Adipose tissue (tissue), 3 donors: ENCODE data around the gene CFAP298. TPM values are rescaled to one million over a fixed set of nuclear protein-coding genes. Genes with fewer than 3 reads are reported as not detected.
"Not testable (repeated sequence)": the region's sequence is repeated elsewhere in the genome, so short reads cannot be mapped to it uniquely, and the experiment has no call there.

Source experiments
- H3K27ac ChIP-seq: one replicate; pipeline ENCODE4 v1.5.1; 2013; ENCODE audit warnings: low read depth, low read length
- WGBS, 3 donors: extraction: QIAGEN DNeasy Blood & Tissue Kit; methylation state at CpG; one replicate each; pipeline ENCODE4 v1.1.7; 2013; 5-methylcytosine and 5-hydroxymethylcytosine counted together
- polyA plus RNA-seq, 3 donors: library from polyadenylated mRNA; stranded (reverse); fragments of 200-250 nt; gene quantifications; one replicate each; pipeline ENCODE4 v1.2.3, GENCODE V29; 2013
- donor health status: healthy with polysubstance abuse.
- donor health status: Bipolar disorder and iron deficiency.
- donor health status: healthy.

The CFAP298 gene
- polyA plus RNA-seq = 10 to 100 TPM; 20.1 to 31.2 (median 20.9) TPM

DNA sequence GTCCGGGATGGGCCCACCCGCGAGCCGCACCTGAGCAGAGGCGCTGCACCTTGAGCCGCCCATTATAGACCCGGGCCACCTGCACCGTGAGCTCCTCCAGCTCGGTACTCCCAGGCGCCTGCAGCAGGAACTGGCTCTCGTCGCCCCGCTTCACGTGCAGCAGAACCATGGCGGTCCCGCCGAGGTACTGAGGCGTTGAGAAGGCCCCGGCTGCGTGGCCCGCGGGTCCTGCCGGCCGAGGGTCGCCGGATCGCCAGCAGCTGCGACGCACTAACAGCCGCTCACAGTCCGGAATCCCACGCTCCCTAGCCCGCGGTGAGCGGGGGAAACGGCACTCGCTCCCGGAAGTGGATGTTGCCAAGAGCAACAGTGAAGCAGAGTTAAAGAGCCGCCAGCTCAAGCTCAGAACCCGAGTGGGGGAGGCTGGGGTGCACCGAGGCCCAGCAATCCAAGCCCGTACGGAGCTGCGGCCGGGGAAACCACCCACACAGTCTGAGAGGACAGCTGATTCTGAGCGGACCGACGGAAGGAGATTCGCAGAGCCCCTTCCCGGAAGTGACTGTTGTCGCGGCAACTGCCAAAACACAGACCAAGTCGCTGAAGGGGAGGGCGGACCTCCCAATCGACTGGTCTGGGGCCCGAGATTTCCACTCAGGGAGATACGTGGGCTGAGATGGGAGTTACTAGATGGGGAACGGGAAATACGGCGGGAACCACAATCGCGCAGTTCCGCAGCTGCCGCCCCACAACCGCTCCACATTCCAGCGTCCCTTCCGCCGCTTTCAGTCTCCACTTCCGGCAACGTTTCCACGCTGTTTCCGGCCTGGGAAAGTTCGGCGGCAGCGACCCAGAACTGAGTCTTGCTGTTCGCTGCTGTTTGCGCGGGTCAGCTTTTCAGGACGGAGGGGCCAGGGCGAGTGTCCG, at the start of gene CFAP298:
Gene CFAP298 (minus strand): TSS at position 303 of the 924 bp plus-strand sequence. CDS start 134 bp downstream, at position 169.
- 0% methylated on average over 81 of the region's 81 CpGs for WGBS, 3 donors
- peak within 1 kb of the TSS; percentile 35 for H3K27ac ChIP-seq

DNA sequence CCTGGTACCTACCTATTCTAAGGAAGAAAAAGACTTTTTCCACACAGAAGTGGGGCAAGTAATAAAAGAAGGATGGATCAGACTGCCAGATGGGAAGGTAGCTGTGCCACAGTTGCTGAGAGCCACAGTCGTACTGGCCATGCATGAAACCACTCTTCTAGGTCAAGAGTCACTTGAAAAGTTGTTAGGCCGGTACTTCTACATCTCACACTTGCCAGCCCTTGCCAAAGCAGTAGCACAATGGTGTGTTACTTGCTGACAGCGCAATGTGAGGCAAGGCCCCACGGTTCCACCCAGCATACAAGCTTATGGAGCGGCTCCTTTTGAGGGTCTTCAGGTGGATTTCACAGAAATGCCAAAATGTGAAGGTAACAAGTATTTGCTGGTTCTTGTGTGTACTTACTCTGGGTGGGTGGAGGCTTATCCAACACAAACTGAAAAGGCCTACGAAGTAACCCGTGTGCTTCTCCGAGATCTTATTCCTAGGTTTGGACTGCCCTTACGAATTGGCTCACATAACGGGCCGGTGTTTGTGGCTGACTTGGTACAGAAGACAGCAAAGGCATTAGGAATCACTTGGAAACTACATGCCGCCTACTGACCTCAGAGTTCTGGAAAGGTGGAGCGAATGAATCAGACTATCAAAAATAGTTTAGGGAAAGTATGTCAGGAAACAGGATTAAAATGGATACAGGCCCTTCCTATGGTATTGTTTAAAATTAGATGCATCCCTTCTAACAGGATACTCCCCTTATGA, 49.0 kb upstream of the CFAP298 start:
- 89 to 96% (median 95%) methylated on average over 13 of the region's 13 CpGs for WGBS, 3 donors
- H3K27ac ChIP-seq = not testable (repeated sequence)

- 97 to 99% (median 98%) methylated on average over 9 of the region's 9 CpGs for WGBS, 3 donors
- H3K27ac ChIP-seq = no peak overlapping the region
Observed at GRCh38 chr21:32658524-32658923, 46.3 kb upstream of the CFAP298 start.

- WGBS, 3 donors = 67 to 92% (median 91%) methylated on average over 2 of the region's 2 CpGs
- H3K27ac ChIP-seq = no peak overlapping the region
Observed at GRCh38 chr21:32653326-32653901, 41.2 kb upstream of the CFAP298 start.

DNA sequence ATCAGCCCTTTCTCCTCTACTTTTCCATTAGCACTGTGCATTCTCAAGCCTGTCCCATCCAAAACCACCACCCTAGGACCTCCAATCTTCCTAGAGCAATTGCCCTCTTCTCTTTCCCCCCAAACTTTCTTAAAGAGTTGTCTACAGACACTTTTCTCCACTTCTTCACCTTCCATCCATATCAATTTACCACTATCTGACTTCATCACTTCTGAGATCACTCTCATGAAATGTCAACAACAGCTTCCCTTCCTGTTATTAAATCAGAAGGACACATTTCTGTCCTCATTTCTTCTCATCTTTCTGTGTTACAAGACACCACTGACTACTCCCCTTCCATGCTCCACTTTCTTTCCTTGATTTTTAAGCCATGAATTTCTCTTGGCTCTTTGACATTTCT, 36.0 kb upstream of the CFAP298 start:
- no peak overlapping the region for H3K27ac ChIP-seq

- 75 to 79% (median 75%) methylated on average over 19 of the region's 19 CpGs for WGBS, 3 donors
- H3K27ac ChIP-seq = no peak overlapping the region
Observed at GRCh38 chr21:32645261-32646182, 33.3 kb upstream of the CFAP298 start.

DNA sequence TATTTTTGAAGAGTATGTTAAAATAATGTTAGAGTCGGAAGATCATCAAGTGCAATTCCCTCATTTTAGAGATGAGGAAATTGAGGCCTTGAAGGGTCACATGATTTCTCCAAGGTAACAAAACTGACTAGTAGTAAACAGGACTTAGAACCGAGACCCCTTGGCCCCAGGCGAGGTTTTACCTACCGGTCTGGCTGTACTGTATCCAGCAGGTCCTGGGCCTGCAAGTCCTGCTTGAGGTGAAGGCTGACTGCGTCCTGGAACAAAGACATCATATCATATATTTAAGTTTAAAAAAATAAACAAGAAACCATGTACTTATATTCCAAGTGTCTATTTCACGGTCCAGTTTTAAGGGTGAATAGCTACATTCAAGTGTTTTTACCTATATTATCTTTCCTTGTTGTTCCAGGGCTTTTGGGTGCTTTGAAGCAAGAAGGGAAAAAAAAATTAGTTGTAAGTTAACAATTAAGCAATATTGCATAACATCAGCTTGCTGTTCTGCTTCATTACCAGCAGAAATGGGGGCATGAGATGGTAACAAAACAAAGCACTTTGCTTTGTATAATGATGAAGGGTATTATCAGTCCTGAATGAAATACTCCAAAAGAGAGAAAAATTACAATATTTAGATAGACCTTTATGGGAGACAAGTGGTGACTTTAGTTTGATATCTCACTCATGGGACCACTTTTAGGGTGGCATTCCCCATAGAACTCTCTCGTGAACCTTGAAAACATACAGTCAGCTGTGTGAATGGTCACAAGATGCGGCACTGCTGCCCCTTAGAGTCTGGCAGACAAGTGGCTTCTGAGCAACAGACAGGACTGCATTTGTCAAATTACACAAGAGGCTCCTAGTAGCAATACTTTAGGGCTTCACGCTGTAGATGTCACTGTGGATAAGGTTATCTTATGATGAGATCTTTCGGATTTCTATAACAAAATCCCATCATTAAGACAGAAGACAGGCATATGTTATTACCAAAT, 29.8 kb upstream of the CFAP298 start:
- no peak overlapping the region for H3K27ac ChIP-seq
- WGBS, 3 donors = 74 to 80% (median 76%) methylated on average over 10 of the region's 10 CpGs

DNA sequence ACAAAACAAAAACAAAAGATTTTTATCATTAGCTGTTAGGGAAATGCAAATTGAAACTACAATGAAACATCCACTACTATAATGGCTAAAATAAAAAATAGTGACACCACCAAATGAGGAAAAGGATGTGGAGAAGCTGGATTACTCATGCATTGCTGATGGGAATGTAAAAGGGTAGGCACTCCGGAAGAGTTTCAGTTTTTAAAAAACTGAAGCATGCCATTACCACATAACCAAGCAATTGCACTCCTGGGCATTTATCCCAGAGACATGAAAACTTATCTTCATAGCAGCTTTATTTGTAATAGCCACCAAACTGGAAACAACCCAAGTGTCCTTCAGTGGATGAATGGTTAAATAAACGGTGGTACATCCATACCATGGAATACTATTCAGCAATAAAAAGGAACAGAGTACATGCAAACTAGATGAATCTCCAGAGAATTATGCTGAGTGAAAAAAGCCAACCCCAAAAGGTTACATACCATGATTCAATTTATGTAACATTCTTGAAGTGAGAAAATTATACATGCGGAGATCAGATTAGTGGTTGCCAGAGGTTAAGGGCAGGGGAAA, 14.5 kb upstream of the CFAP298 start:
- WGBS, 3 donors = 89 to 95% (median 93%) methylated on average over 3 of the region's 3 CpGs
- H3K27ac ChIP-seq = no peak overlapping the region

- 74 to 78% (median 75%) methylated on average over 6 of the region's 6 CpGs for WGBS, 3 donors
- H3K27ac ChIP-seq = not testable (repeated sequence)
Observed at GRCh38 chr21:32618218-32618617, 6.0 kb upstream of the CFAP298 start.

GRCh38 chr21:32613436-32614043, 1.4 kb upstream of the CFAP298 start:
- no peak overlapping the region for H3K27ac ChIP-seq
- WGBS, 3 donors = 69 to 72% (median 71%) methylated on average over 16 of the region's 16 CpGs

GRCh38 chr21:32612999-32613337, 791 bp upstream of the CFAP298 start:
- 3 to 4% (median 4%) methylated on average over 15 of the region's 15 CpGs for WGBS, 3 donors
- no peak overlapping the region for H3K27ac ChIP-seq

GRCh38 chr21:32611471-32611997, 643 bp downstream of the CFAP298 start:
- peak overlapping the region; percentile 35 for H3K27ac ChIP-seq
- WGBS, 3 donors = 0 to 1% (median 0%) methylated on average over 28 of the region's 28 CpGs

DNA sequence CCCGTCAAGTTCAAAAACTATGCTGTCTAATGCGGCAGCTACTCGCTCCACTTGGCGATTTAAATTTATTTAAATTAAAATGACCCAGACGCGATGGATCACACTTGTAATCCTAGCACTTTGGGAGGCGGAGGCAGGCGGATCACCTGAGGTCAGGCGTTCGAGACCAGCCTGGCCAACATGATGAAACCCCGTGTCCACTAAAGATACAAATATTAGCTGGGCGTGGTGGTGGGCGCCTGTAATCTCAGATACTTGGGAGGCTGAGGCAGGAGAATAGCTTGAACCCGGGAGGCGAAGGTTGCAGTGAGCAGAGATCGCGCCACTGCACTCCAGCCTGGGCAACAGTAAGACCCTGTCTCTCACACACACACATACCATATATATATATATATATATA, 1.2 kb downstream of the CFAP298 start:
- WGBS, 3 donors = 70 to 79% (median 78%) methylated on average over 17 of the region's 17 CpGs
- H3K27ac ChIP-seq = not testable (repeated sequence)

- H3K27ac ChIP-seq = no peak overlapping the region
- WGBS, 3 donors = 86 to 92% (median 88%) methylated on average over 5 of the region's 5 CpGs
Observed at GRCh38 chr21:32608851-32609250, 3.3 kb downstream of the CFAP298 start.

DNA sequence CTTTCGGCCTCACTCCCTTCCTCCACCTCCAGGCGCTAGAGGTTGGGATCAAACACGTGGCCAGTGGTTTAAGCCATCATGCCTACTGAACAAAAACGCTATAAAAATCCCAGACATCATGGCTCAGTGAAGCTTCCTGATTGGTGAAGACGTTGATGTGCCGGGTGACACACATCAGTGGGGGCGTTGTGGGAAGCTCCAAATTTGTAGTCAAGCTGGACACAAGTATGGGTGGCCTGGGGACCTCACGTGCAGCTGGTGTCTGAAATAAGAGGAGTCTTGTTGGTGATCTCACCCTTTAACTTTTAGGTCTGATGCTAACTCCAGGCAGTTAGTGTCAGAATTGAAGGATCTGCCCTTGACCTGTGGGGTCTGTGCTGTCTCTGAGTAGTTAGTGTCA, 6.7 kb downstream of the CFAP298 start:
- 83 to 90% (median 88%) methylated on average over 8 of the region's 8 CpGs for WGBS, 3 donors
- H3K27ac ChIP-seq = no peak overlapping the region

DNA sequence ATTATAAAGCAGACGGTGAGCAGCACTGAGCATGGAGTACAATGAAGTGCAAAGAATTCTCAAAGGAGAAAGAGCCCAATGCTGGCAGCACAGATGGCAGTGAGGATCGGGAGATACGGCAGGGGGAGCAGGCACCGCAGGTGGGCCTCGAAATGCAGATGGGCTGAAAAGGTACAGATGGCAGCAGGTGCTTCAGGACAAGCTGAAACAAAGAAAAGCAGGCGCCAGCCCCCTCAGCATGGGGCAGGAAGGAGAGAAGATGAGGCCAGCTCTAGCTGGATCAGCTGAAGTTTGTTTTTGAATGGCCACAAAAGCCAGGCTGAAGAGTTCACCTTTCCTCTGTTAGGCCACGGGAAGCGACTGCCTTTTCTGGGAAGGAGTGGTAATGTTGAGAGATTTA, 7.7 kb downstream of the CFAP298 start:
- WGBS, 3 donors = 78 to 85% (median 83%) methylated on average over 8 of the region's 8 CpGs
- H3K27ac ChIP-seq = no peak overlapping the region
